WTC11 (cell line): ENCODE measurements around the gene IP6K3. TPM values are rescaled to one million over a fixed set of nuclear protein-coding genes. Genes with fewer than 3 reads are reported as not detected.

Source experiments
- ATAC-seq: fragments of 200-7000 bp; cut with Tn5 transposase; 2 replicates; pipeline ENCODE4 v1.10.0; 2021; ENCODE audit warnings: mild to moderate bottlenecking, moderate library complexity
- CTCF ChIA-PET: fragments of 300-600 bp; sonication (Branson Sonifier 250); formaldehyde crosslinking; loops from one replicate; lab custom pipeline; 2021; ENCODE audit warnings: antibody characterized with exemption; lab: Charles Lee
- POLR2A ChIA-PET: fragments of 350-600 bp; sonication (Branson Sonifier 250); formaldehyde crosslinking; loops from one replicate; lab custom pipeline; 2021; ENCODE audit warnings: antibody characterized with exemption; lab: Charles Lee
- DNase-seq: peaks from one replicate; pipeline ENCODE4 v3.0.0; 2021; ENCODE audit warnings: low spot score
- H3K27ac Mint-ChIP-seq: 2 replicates; pipeline ENCODE4 v1.8.0; 2021; ENCODE audit warnings: mixed read lengths
- H3K27me3 Mint-ChIP-seq: 2 replicates; pipeline ENCODE4 v1.8.0; 2021; ENCODE audit warnings: low read depth, mild to moderate bottlenecking, moderate library complexity, mixed read lengths
- H3K36me3 Mint-ChIP-seq: 2 replicates; pipeline ENCODE4 v1.8.0; 2021; ENCODE audit warnings: mixed read lengths
- H3K4me1 Mint-ChIP-seq: 2 replicates; pipeline ENCODE4 v1.8.0; 2022; ENCODE audit warnings: mixed read lengths
- H3K4me3 Mint-ChIP-seq: 2 replicates; pipeline ENCODE4 v1.8.0; 2021; ENCODE audit warnings: mild to moderate bottlenecking, moderate library complexity, mixed read lengths
- H3K9me3 Mint-ChIP-seq: 2 replicates; pipeline ENCODE4 v1.8.0; 2021; ENCODE audit warnings: mixed read lengths
- CREM ChIP-seq: sonication (generic); formaldehyde crosslinking; IDR thresholded peaks from 2 replicates; pipeline ENCODE4 v1.8.1; 2022; ENCODE audit warnings: mild to moderate bottlenecking, missing genetic modification reagents, moderate library complexity
- ELF4 ChIP-seq: sonication (generic); formaldehyde crosslinking; IDR thresholded peaks from 2 replicates; pipeline ENCODE4 v1.8.1; 2022; ENCODE audit warnings: low read depth, mild to moderate bottlenecking, moderate library complexity, missing genetic modification reagents
- ESRRA ChIP-seq: sonication (generic); formaldehyde crosslinking; IDR thresholded peaks from 2 replicates; pipeline ENCODE4 v1.8.1; 2022; ENCODE audit warnings: mild to moderate bottlenecking, missing genetic modification reagents, borderline replicate concordance
- GABPB1 ChIP-seq: sonication (generic); formaldehyde crosslinking; IDR thresholded peaks from 2 replicates; pipeline ENCODE4 v1.8.1; 2023; ENCODE audit warnings: mild to moderate bottlenecking, missing genetic modification reagents
- HMGA2 ChIP-seq: fragments of 250-450 bp; sonication (Bioruptor Pico); IDR thresholded peaks from 2 replicates; pipeline ENCODE4 v1.4.0; 2021; ENCODE audit warnings: mild to moderate bottlenecking, moderate library complexity
- MYBL2 ChIP-seq: sonication (generic); formaldehyde crosslinking; IDR thresholded peaks from 2 replicates; pipeline ENCODE4 v1.8.1; 2023; ENCODE audit warnings: mild to moderate bottlenecking, moderate library complexity, missing genetic modification reagents
- PRRX2 ChIP-seq: fragments of 250-450 bp; sonication (Bioruptor Pico); IDR thresholded peaks from 2 replicates; pipeline ENCODE4 v1.8.0; 2021; ENCODE audit warnings: mild to moderate bottlenecking
- RELA ChIP-seq: sonication (generic); formaldehyde crosslinking; IDR thresholded peaks from 2 replicates; pipeline ENCODE4 v1.8.1; 2022; ENCODE audit warnings: missing genetic modification reagents, mild to moderate bottlenecking, borderline replicate concordance
- TCF7 ChIP-seq: sonication (generic); formaldehyde crosslinking; IDR thresholded peaks from 2 replicates; pipeline ENCODE4 v1.8.0; 2022; ENCODE audit warnings: mild to moderate bottlenecking, low read depth, missing genetic modification reagents, moderate library complexity
- TEAD4 ChIP-seq: sonication (generic); formaldehyde crosslinking; IDR thresholded peaks from 2 replicates; pipeline ENCODE4 v1.8.0; 2022; ENCODE audit warnings: mild to moderate bottlenecking, missing genetic modification reagents
- ZNF232 ChIP-seq: sonication (generic); formaldehyde crosslinking; IDR thresholded peaks from 2 replicates; pipeline ENCODE4 v1.8.0; 2022; ENCODE audit warnings: mild to moderate bottlenecking, missing genetic modification reagents
- ZNF317 ChIP-seq: sonication (generic); formaldehyde crosslinking; IDR thresholded peaks from 2 replicates; pipeline ENCODE4 v1.8.1; 2023; ENCODE audit warnings: low read depth, mild to moderate bottlenecking, moderate library complexity, missing genetic modification reagents, borderline replicate concordance
- ZNF416 ChIP-seq: fragments of 250-450 bp; sonication (Bioruptor Pico); IDR thresholded peaks from 2 replicates; pipeline ENCODE4 v1.9.0; 2021; ENCODE audit warnings: mild to moderate bottlenecking, inconsistent platforms
- ZNF423 ChIP-seq: fragments of 250-450 bp; sonication (Bioruptor Pico); IDR thresholded peaks from 2 replicates; pipeline ENCODE4 v2.1.2; 2022; ENCODE audit warnings: mild to moderate bottlenecking, moderate library complexity
- total RNA-seq: library from RNA; stranded (reverse); gene quantifications from 3 replicates; pipeline ENCODE4 v1.2.3, GENCODE V29; 2021
- TF ChIP-seq, protein P1 (sequence below): fragments of 200-600 bp; IDR thresholded peaks from 2 replicates; pipeline ENCODE4 v1.8.0; 2022; ENCODE audit warnings: antibody characterized with exemption
- TF ChIP-seq, protein P2 (sequence below): sonication (generic); formaldehyde crosslinking; IDR thresholded peaks from 2 replicates; pipeline ENCODE4 v1.8.1; 2023; ENCODE audit warnings: mild to moderate bottlenecking, missing genetic modification reagents, moderate library complexity
- TF ChIP-seq, protein P3 (sequence below): sonication (generic); formaldehyde crosslinking; IDR thresholded peaks from 2 replicates; pipeline ENCODE4 v1.8.0; 2022; ENCODE audit warnings: missing genetic modification reagents
- TF ChIP-seq, protein P4 (sequence below): sonication (generic); formaldehyde crosslinking; IDR thresholded peaks from 2 replicates; pipeline ENCODE4 v1.8.0; 2022; ENCODE audit warnings: mild to moderate bottlenecking, missing genetic modification reagents
- TF ChIP-seq, protein P5 (sequence below): sonication (generic); formaldehyde crosslinking; IDR thresholded peaks from 2 replicates; pipeline ENCODE4 v1.8.1; 2022; ENCODE audit warnings: mild to moderate bottlenecking, moderate library complexity, missing genetic modification reagents
- TF ChIP-seq, protein P6 (sequence below): sonication (generic); formaldehyde crosslinking; IDR thresholded peaks from 2 replicates; pipeline ENCODE4 v1.8.0; 2023; ENCODE audit warnings: missing genetic modification reagents
- TF ChIP-seq, protein P7 (sequence below): sonication (generic); formaldehyde crosslinking; IDR thresholded peaks from 2 replicates; pipeline ENCODE4 v1.8.1; 2023; ENCODE audit warnings: mild to moderate bottlenecking, missing genetic modification reagents, moderate library complexity
- TF ChIP-seq, protein P8 (sequence below): sonication (generic); formaldehyde crosslinking; IDR thresholded peaks from 2 replicates; pipeline ENCODE4 v1.8.1; 2022; ENCODE audit warnings: mild to moderate bottlenecking, missing genetic modification reagents, moderate library complexity, borderline replicate concordance
- TF ChIP-seq, protein P9 (sequence below): fragments of 250-450 bp; sonication (Bioruptor Pico); IDR thresholded peaks from 2 replicates; pipeline ENCODE4 v1.9.0; 2021; ENCODE audit warnings: moderate library complexity, mild to moderate bottlenecking, inconsistent platforms, borderline replicate concordance
- TF ChIP-seq, protein P10 (sequence below): fragments of 250-450 bp; sonication (Bioruptor Pico); IDR thresholded peaks from 2 replicates; pipeline ENCODE4 v1.9.0; 2021; ENCODE audit warnings: mild to moderate bottlenecking

IP6K3 gene
- total RNA-seq, 1 experiment from 2014 or later: 1.1 TPM

DNA sequence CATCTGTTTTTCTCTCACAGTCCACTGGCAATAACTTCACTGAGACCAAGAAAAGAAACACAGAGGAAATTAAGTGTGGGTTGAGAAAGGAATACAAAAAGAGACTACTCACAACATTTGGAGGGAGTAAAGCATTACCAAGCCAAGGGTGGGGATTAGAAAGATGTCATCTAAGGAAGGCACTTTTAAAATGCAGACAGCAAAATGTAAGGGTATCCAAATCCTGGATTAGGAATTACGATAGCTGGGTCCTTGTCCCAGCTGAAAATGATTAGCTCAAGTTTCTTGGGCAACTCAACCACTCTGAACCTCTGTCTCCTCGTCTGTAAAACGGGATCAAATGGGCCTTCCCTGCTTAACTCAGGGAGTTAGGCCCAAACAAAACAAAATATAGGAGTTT lies 40.0 kb upstream of the IP6K3 start (continued):
- TF ChIP-seq ELF4 (CRISPR knock-in tag) (no peak), MYBL2 (CRISPR knock-in tag) (no peak), RELA (CRISPR knock-in tag) (no peak), ZNF423 (CRISPR knock-in tag) (no peak)
- TF ChIP-seq, protein P1, sequence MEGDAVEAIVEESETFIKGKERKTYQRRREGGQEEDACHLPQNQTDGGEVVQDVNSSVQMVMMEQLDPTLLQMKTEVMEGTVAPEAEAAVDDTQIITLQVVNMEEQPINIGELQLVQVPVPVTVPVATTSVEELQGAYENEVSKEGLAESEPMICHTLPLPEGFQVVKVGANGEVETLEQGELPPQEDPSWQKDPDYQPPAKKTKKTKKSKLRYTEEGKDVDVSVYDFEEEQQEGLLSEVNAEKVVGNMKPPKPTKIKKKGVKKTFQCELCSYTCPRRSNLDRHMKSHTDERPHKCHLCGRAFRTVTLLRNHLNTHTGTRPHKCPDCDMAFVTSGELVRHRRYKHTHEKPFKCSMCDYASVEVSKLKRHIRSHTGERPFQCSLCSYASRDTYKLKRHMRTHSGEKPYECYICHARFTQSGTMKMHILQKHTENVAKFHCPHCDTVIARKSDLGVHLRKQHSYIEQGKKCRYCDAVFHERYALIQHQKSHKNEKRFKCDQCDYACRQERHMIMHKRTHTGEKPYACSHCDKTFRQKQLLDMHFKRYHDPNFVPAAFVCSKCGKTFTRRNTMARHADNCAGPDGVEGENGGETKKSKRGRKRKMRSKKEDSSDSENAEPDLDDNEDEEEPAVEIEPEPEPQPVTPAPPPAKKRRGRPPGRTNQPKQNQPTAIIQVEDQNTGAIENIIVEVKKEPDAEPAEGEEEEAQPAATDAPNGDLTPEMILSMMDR: no peak
- TF ChIP-seq, protein P2, sequence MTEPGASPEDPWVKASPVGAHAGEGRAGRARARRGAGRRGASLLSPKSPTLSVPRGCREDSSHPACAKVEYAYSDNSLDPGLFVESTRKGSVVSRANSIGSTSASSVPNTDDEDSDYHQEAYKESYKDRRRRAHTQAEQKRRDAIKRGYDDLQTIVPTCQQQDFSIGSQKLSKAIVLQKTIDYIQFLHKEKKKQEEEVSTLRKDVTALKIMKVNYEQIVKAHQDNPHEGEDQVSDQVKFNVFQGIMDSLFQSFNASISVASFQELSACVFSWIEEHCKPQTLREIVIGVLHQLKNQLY (CRISPR knock-in tag): no peak

DNA sequence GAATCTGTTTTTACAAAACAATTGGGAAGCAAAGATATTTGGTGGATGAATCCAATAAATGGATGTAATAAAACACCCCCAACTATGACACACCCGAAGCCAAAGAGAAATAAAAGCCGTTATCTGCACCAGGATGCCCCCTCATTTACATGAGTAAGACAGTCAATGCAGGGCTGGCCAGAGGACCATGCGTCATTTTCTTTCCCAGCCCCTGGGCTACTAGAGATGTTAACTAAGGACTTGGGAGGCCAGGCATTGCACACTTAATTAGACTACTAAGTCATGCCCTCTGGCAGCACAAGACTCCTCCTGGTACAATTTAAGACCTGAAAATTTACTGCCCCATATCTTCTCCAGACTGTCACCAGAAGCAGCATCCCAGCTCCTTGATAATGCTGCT lies 39.1 kb upstream of the IP6K3 start:
- no peak for TF ChIP-seq TEAD4 (CRISPR knock-in tag)
- TF ChIP-seq ZNF317 (CRISPR knock-in tag): no peak
- TF ChIP-seq CREM (CRISPR knock-in tag): no peak
- TF ChIP-seq, protein P3, sequence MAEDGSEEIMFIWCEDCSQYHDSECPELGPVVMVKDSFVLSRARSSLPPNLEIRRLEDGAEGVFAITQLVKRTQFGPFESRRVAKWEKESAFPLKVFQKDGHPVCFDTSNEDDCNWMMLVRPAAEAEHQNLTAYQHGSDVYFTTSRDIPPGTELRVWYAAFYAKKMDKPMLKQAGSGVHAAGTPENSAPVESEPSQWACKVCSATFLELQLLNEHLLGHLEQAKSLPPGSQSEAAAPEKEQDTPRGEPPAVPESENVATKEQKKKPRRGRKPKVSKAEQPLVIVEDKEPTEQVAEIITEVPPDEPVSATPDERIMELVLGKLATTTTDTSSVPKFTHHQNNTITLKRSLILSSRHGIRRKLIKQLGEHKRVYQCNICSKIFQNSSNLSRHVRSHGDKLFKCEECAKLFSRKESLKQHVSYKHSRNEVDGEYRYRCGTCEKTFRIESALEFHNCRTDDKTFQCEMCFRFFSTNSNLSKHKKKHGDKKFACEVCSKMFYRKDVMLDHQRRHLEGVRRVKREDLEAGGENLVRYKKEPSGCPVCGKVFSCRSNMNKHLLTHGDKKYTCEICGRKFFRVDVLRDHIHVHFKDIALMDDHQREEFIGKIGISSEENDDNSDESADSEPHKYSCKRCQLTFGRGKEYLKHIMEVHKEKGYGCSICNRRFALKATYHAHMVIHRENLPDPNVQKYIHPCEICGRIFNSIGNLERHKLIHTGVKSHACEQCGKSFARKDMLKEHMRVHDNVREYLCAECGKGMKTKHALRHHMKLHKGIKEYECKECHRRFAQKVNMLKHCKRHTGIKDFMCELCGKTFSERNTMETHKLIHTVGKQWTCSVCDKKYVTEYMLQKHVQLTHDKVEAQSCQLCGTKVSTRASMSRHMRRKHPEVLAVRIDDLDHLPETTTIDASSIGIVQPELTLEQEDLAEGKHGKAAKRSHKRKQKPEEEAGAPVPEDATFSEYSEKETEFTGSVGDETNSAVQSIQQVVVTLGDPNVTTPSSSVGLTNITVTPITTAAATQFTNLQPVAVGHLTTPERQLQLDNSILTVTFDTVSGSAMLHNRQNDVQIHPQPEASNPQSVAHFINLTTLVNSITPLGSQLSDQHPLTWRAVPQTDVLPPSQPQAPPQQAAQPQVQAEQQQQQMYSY (CRISPR knock-in tag): no peak
- TF ChIP-seq TCF7 (CRISPR knock-in tag): no peak
- TF ChIP-seq, protein P4, sequence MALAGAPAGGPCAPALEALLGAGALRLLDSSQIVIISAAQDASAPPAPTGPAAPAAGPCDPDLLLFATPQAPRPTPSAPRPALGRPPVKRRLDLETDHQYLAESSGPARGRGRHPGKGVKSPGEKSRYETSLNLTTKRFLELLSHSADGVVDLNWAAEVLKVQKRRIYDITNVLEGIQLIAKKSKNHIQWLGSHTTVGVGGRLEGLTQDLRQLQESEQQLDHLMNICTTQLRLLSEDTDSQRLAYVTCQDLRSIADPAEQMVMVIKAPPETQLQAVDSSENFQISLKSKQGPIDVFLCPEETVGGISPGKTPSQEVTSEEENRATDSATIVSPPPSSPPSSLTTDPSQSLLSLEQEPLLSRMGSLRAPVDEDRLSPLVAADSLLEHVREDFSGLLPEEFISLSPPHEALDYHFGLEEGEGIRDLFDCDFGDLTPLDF: no peak
- TF ChIP-seq PRRX2 (CRISPR knock-in tag): no peak
- no peak for TF ChIP-seq HMGA2
- TF ChIP-seq, protein P5, sequence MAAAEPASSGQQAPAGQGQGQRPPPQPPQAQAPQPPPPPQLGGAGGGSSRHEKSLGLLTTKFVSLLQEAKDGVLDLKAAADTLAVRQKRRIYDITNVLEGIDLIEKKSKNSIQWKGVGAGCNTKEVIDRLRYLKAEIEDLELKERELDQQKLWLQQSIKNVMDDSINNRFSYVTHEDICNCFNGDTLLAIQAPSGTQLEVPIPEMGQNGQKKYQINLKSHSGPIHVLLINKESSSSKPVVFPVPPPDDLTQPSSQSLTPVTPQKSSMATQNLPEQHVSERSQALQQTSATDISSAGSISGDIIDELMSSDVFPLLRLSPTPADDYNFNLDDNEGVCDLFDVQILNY (CRISPR knock-in tag): no peak
- TF ChIP-seq, protein P6, sequence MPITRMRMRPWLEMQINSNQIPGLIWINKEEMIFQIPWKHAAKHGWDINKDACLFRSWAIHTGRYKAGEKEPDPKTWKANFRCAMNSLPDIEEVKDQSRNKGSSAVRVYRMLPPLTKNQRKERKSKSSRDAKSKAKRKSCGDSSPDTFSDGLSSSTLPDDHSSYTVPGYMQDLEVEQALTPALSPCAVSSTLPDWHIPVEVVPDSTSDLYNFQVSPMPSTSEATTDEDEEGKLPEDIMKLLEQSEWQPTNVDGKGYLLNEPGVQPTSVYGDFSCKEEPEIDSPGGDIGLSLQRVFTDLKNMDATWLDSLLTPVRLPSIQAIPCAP (CRISPR knock-in tag): no peak
- TF ChIP-seq, protein P7, sequence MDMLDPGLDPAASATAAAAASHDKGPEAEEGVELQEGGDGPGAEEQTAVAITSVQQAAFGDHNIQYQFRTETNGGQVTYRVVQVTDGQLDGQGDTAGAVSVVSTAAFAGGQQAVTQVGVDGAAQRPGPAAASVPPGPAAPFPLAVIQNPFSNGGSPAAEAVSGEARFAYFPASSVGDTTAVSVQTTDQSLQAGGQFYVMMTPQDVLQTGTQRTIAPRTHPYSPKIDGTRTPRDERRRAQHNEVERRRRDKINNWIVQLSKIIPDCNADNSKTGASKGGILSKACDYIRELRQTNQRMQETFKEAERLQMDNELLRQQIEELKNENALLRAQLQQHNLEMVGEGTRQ: no peak
- no peak for TF ChIP-seq ESRRA (CRISPR knock-in tag)
- TF ChIP-seq, protein P2 (CRISPR knock-in tag): no peak
- no peak for TF ChIP-seq ZNF416 (CRISPR knock-in tag)
- TF ChIP-seq, protein P8, sequence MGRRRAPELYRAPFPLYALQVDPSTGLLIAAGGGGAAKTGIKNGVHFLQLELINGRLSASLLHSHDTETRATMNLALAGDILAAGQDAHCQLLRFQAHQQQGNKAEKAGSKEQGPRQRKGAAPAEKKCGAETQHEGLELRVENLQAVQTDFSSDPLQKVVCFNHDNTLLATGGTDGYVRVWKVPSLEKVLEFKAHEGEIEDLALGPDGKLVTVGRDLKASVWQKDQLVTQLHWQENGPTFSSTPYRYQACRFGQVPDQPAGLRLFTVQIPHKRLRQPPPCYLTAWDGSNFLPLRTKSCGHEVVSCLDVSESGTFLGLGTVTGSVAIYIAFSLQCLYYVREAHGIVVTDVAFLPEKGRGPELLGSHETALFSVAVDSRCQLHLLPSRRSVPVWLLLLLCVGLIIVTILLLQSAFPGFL: no peak
- no peak for TF ChIP-seq GABPB1
- TF ChIP-seq, protein P9, sequence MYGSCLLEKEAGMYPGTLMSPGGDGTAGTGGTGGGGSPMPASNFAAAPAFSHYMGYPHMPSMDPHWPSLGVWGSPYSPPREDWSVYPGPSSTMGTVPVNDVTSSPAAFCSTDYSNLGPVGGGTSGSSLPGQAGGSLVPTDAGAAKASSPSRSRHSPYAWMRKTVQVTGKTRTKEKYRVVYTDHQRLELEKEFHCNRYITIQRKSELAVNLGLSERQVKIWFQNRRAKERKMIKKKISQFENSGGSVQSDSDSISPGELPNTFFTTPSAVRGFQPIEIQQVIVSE: no peak
- TF ChIP-seq ZNF232 (CRISPR knock-in tag): no peak
- TF ChIP-seq, protein P10, sequence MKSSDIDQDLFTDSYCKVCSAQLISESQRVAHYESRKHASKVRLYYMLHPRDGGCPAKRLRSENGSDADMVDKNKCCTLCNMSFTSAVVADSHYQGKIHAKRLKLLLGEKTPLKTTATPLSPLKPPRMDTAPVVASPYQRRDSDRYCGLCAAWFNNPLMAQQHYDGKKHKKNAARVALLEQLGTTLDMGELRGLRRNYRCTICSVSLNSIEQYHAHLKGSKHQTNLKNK (CRISPR knock-in tag): no peak
- no peak for ATAC-seq
- H3K4me1 Mint-ChIP-seq: peaks cover 73% of the 10 kb centered on the region
- no peaks in the 10 kb centered on the region for H3K27me3 Mint-ChIP-seq
- peaks cover 22% of the 10 kb centered on the region for H3K36me3 Mint-ChIP-seq
- H3K9me3 Mint-ChIP-seq: no peaks in the 10 kb centered on the region
- no peak for DNase-seq
- ChIA-PET POLR2A (no interaction called here), CTCF (interaction anchor here (4.2 kb wide), 1 partner anchor 15 kb away, joined by 29 read pairs; no protein-coding TSS in a partner anchor)
- H3K4me3 Mint-ChIP-seq: peak overlapping the region; percentile 86
- no peak overlapping the region; the same call in 1 of the 2 replicates for H3K27ac Mint-ChIP-seq
